Left lung (tissue), 10 donors: ENCODE measurements around the gene ZMYND8. TPM values are rescaled to one million over a fixed set of nuclear protein-coding genes. Genes with fewer than 3 reads are reported as not detected.

Experiments used
- ATAC-seq: fragments of 200-7000 bp; cut with Tn5 transposase; one replicate; pipeline ENCODE4 v1.9.1; 2020; ENCODE audit warnings: moderate library complexity
- DNase-seq, 4 donors: peaks; one replicate each; pipeline ENCODE4 v3.0.0-alpha.2; 2013 to 2020
- H3K27ac ChIP-seq, 2 donors: fragments of 200-600 bp; sonication (generic) in 1 of 2; one replicate each; pipeline versions ENCODE4 v1.5.0 to v1.8.0; 2020 to 2021
- H3K27me3 ChIP-seq, 2 donors: fragments of 200-600 bp; sonication (generic) in 1 of 2; one replicate each; pipeline versions ENCODE4 v1.5.0 to v1.8.0; 2020 to 2021
- H3K36me3 ChIP-seq, 2 donors: fragments of 200-600 bp; sonication (generic) in 1 of 2; one replicate each; pipeline versions ENCODE4 v1.5.0 to v1.8.0; 2020 to 2021
- H3K4me1 ChIP-seq, 2 donors: fragments of 200-600 bp; one replicate each; pipeline ENCODE4 v1.8.0; 2021
- H3K4me3 ChIP-seq, 2 donors: fragments of 200-600 bp; sonication (generic) in 1 of 2; one replicate each; pipeline versions ENCODE4 v1.5.0 to v1.8.0; 2020 to 2021; ENCODE audit warnings: mild to moderate bottlenecking in 1 of 2
- H3K9me3 ChIP-seq, 2 donors: fragments of 200-600 bp; sonication (generic) in 1 of 2; one replicate each; pipeline versions ENCODE4 v1.5.0 to v1.8.0; 2020 to 2021
- CTCF ChIP-seq, 2 donors: fragments of 200-600 bp; sonication (generic) in 1 of 2; IDR thresholded peaks; one replicate each; pipeline versions ENCODE4 v1.5.0 to v1.8.0; 2021; ENCODE audit warnings: antibody characterized with exemption in 2 of 2
- intact Hi-C, 2 donors: fragments of 100-400 bp; cut with DNase I; formaldehyde crosslinking; loops; one replicate each; pipeline versions ENCODE4 v1.11.2 to v1.14.2; 2022
- polyA plus RNA-seq, 6 donors: library from polyadenylated mRNA; unstranded; fragments of 120-200 nt; gene quantifications; one replicate each; pipeline ENCODE4 v1.2.1, GENCODE V29; 2013; ENCODE audit not compliant: insufficient read length in 6 of 6
- total RNA-seq, 2 donors: library from RNA; stranded (reverse); fragmentation: NEBNext Ultra II Directional; extraction: Animal tissue kit (Norgen Biotek cat#: 25700); gene quantifications; one replicate each; pipeline ENCODE4 v1.2.1, GENCODE V29; 2021
- donor health status: DM: no; HTN: yes; CAD: no.
- donor health status: DM: no; HTN: no; CAD: no.

ZMYND8 gene
- total and polyA plus RNA-seq, 8 donors = 38.9 to 50.8 (median 42.4) TPM

- Histone ChIP-seq H3K4me3 (no peak overlapping the region), H3K27ac (no peak overlapping the region), H3K4me1 (peaks cover 15 to 38% of the 10 kb centered on the region in 2 donors), H3K9me3 (no peaks in the 10 kb centered on the region), H3K27me3 (no peaks in the 10 kb centered on the region), H3K36me3 (peaks cover 0 to 60% of the 10 kb centered on the region in 2 donors)
- intact Hi-C loops = loop anchor here in 1 of 2 donors (10.0 kb wide), 1 partner anchor 108 kb away; no protein-coding TSS in a partner anchor
- no peak for ATAC-seq
- peak in 2 of 4 donors; percentile 42 to 53 for DNase-seq
- TF ChIP-seq CTCF (IDR thresholded peaks at IDR 0.05) = no peak
Measured at GRCh38 chr20:47276851-47277534, 79.5 kb downstream of the ZMYND8 start.

- DNase-seq (peak in 1 of 4 donors; percentile 66), ATAC-seq (no peak)
- Histone ChIP-seq H3K27ac (no peak overlapping the region), H3K9me3 (no peaks in the 10 kb centered on the region), H3K4me3 (no peak overlapping the region), H3K27me3 (no peaks in the 10 kb centered on the region), H3K36me3 (peaks cover 0 to 60% of the 10 kb centered on the region in 2 donors), H3K4me1 (peaks cover 15 to 38% of the 10 kb centered on the region in 2 donors)
- TF ChIP-seq CTCF (IDR thresholded peaks at IDR 0.05) = no peak
- intact Hi-C loops = loop anchor here in 1 of 2 donors (10.0 kb wide), 1 partner anchor 109 kb away; no protein-coding TSS in a partner anchor
Measured at GRCh38 chr20:47276251-47276650, 80.2 kb downstream of the ZMYND8 start.

GRCh38 chr20:47275548-47275947 is 81.0 kb downstream of the ZMYND8 start:
- Histone ChIP-seq H3K27ac (peak overlapping the region; percentile 69 to 77), H3K9me3 (no peaks in the 10 kb centered on the region), H3K4me3 (no peak overlapping the region), H3K36me3 (peaks cover 0 to 59% of the 10 kb centered on the region in 2 donors), H3K27me3 (no peaks in the 10 kb centered on the region), H3K4me1 (peaks cover 15 to 38% of the 10 kb centered on the region in 2 donors)
- intact Hi-C loops = loop anchor here in 1 of 2 donors (10.0 kb wide), 1 partner anchor 109 kb away; no protein-coding TSS in a partner anchor
- DNase-seq (no peak), ATAC-seq (no peak)
- TF ChIP-seq CTCF (IDR thresholded peaks at IDR 0.05) = no peak

- ATAC-seq = peak; percentile 81
- Histone ChIP-seq H3K27me3 (no peaks in the 10 kb centered on the region), H3K9me3 (no peaks in the 10 kb centered on the region), H3K36me3 (peaks cover 0 to 59% of the 10 kb centered on the region in 2 donors), H3K4me3 (no peak overlapping the region), H3K4me1 (peaks cover 15 to 38% of the 10 kb centered on the region in 2 donors), H3K27ac (peak overlapping the region; percentile 69 to 77)
- no peak for TF ChIP-seq CTCF (IDR thresholded peaks at IDR 0.05)
- DNase-seq = peak in 2 of 4 donors; percentile 25 to 32
- intact Hi-C loops = loop anchor here (5.0 to 10.0 kb wide), 2 partner anchors 108 to 110 kb away; no protein-coding TSS in a partner anchor
Measured at GRCh38 chr20:47274401-47275108, 81.9 kb downstream of the ZMYND8 start.
